Upper lobe of left lung (tissue), 4 donors: ENCODE measurements around the gene PLSCR4.

Experiments used
- CTCF ChIP-seq, 6 experiments: fragments of 450-650 bp in 4 of 6; fragments of 200-600 bp in 2 of 6; sonication (generic) in 2 of 6; IDR thresholded peaks; one replicate each; pipeline ENCODE4 v1.5.1; 2016 to 2019; ENCODE audit warnings: antibody characterized with exemption in 6 of 6
- POLR2A ChIP-seq, 4 donors: fragments of 450-650 bp; IDR thresholded peaks; one replicate each; pipeline ENCODE4 v1.5.1; 2016 to 2017; ENCODE audit warnings: antibody characterized with exemption in 4 of 4, mild to moderate bottlenecking in 2 of 4
- POLR2AphosphoS5 ChIP-seq, 2 donors: sonication (generic); formaldehyde crosslinking; IDR thresholded peaks; one replicate each; pipeline ENCODE4 v1.5.1; 2017; ENCODE audit warnings: antibody characterized with exemption in 2 of 2

GRCh38 chr3:146166826-146167225 lies 84.1 kb downstream of the PLSCR4 start:
- no peak for TF ChIP-seq CTCF (IDR thresholded peaks at IDR 0.05)
- no peak for TF ChIP-seq POLR2AphosphoS5 (IDR thresholded peaks at IDR 0.05)
- TF ChIP-seq POLR2A (IDR thresholded peaks at IDR 0.05) = no peak
